ENCODE data around the gene TFF3. TPM values are rescaled to one million over a fixed set of nuclear protein-coding genes. Genes with fewer than 3 reads are reported as not detected.

TFF3 gene
- total and polyA plus RNA-seq, 7 donors: 14.3 to 7,065 (median 45.1) TPM

DNA sequence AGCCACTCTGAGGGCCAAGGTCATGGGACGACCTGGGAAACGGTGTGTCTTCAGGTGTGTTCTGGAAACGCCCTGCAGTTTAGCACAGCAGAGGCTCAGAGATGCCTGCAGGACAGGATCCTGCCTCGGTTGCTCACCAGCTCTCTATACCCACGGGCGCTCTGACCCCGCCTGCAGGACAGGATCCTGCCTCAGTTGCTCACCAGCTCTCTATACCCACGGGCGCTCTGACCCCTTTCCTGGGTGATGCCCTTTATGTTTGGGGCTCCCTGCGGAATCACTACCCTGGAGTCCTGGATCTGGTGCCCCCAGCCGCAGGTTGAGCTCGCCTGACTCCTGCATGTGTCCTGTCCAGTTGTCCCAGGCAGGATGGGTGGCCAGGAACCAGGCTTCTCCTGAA, 32.5 kb downstream of the TFF3 start:
- Histone ChIP-seq H3K27me3 (no peaks in the 10 kb centered on the region), H3K4me3 (no peak overlapping the region), H3K27ac (no peak overlapping the region), H3K36me3 (peaks cover 0 to 30% (median 14%) of the 10 kb centered on the region in 4 donors), H3K9me3 (no peaks in the 10 kb centered on the region), H3K4me1 (no peaks in the 10 kb centered on the region)
- intact Hi-C loops (cut with DNase I): no loop called here
- 88 to 93% methylated on average over 12 of the region's 12 CpGs for WGBS, 2 donors
- TF ChIP-seq, protein P1, sequence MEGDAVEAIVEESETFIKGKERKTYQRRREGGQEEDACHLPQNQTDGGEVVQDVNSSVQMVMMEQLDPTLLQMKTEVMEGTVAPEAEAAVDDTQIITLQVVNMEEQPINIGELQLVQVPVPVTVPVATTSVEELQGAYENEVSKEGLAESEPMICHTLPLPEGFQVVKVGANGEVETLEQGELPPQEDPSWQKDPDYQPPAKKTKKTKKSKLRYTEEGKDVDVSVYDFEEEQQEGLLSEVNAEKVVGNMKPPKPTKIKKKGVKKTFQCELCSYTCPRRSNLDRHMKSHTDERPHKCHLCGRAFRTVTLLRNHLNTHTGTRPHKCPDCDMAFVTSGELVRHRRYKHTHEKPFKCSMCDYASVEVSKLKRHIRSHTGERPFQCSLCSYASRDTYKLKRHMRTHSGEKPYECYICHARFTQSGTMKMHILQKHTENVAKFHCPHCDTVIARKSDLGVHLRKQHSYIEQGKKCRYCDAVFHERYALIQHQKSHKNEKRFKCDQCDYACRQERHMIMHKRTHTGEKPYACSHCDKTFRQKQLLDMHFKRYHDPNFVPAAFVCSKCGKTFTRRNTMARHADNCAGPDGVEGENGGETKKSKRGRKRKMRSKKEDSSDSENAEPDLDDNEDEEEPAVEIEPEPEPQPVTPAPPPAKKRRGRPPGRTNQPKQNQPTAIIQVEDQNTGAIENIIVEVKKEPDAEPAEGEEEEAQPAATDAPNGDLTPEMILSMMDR (IDR thresholded peaks at IDR 0.05): no peak
- TF ChIP-seq POLR2AphosphoS5 (IDR thresholded peaks at IDR 0.05) (no peak), EP300 (IDR thresholded peaks at IDR 0.05) (no peak), POLR2A (IDR thresholded peaks at IDR 0.05) (no peak)
- DNase-seq: no peak

DNA sequence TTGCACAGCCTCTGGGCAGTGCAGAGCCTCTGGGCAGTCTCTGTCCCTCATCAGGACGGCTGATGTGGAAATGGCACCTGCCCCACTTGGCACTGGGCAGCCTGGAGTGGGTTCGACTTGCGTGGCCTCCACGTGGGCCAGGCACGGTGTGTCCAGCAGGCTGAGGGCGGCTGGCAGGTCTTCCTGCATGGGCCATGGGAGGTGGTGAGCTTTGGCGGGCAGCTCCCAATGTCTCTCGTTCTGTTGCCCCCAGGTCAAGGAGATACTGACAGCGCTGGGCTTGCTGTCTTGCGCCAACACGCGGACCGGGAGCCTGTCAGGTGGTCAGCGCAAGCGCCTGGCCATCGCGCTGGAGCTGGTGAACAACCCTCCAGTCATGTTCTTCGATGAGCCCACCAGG, 33.2 kb downstream of the TFF3 start:
- H3K36me3 ChIP-seq: peaks cover 0 to 28% (median 14%) of the 10 kb centered on the region in 4 donors
- 96% methylated on average over 18 of the region's 18 CpGs for WGBS, 2 donors
- no peak for DNase-seq
- no peaks in the 10 kb centered on the region for H3K4me1 ChIP-seq
- no peaks in the 10 kb centered on the region for H3K9me3 ChIP-seq
- TF ChIP-seq POLR2A (IDR thresholded peaks at IDR 0.05): no peak
- TF ChIP-seq, protein P1 (IDR thresholded peaks at IDR 0.05): no peak
- TF ChIP-seq EP300 (IDR thresholded peaks at IDR 0.05): no peak
- TF ChIP-seq POLR2AphosphoS5 (IDR thresholded peaks at IDR 0.05): no peak
- H3K27ac ChIP-seq: no peak overlapping the region
- no peaks in the 10 kb centered on the region for H3K27me3 ChIP-seq
- H3K4me3 ChIP-seq: no peak overlapping the region
- intact Hi-C loops (cut with DNase I): no loop called here

DNA sequence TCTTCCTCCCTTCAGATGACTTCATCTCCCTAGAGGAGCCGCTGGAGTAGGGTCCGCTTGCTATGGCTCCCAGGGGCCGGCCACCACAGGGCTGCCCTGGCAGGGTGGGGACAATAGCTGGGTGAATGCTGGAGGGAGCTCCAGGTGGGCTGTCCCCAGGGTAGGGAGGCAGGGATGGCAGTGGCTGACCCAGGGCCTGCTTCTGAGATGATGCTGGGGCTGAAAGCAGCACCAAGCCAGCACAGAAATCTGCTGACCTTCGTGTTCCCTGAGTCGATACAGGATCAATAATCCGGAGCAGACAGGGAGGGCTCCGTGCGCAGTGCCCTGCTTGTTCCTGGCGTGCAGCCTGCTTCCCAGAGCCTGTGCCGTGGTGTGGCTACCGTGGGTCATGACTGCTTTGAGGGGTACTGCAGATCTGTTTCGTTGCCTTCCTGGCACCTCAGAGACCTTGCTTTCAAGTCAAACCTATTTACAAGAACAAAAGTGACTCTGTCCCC, 34.0 kb downstream of the TFF3 start:
- Histone ChIP-seq H3K27me3 (no peaks in the 10 kb centered on the region), H3K36me3 (peaks cover 0 to 36% (median 16%) of the 10 kb centered on the region in 4 donors), H3K9me3 (no peaks in the 10 kb centered on the region), H3K4me1 (no peaks in the 10 kb centered on the region), H3K4me3 (no peak overlapping the region), H3K27ac (no peak overlapping the region)
- 87% methylated on average over 12 of the region's 12 CpGs for WGBS, 2 donors
- TF ChIP-seq EP300 (IDR thresholded peaks at IDR 0.05) (no peak), POLR2AphosphoS5 (IDR thresholded peaks at IDR 0.05) (no peak), POLR2A (IDR thresholded peaks at IDR 0.05) (no peak)
- TF ChIP-seq, protein P1 (IDR thresholded peaks at IDR 0.05): no peak
- no peak for DNase-seq
- intact Hi-C loops (cut with DNase I): no loop called here

DNA sequence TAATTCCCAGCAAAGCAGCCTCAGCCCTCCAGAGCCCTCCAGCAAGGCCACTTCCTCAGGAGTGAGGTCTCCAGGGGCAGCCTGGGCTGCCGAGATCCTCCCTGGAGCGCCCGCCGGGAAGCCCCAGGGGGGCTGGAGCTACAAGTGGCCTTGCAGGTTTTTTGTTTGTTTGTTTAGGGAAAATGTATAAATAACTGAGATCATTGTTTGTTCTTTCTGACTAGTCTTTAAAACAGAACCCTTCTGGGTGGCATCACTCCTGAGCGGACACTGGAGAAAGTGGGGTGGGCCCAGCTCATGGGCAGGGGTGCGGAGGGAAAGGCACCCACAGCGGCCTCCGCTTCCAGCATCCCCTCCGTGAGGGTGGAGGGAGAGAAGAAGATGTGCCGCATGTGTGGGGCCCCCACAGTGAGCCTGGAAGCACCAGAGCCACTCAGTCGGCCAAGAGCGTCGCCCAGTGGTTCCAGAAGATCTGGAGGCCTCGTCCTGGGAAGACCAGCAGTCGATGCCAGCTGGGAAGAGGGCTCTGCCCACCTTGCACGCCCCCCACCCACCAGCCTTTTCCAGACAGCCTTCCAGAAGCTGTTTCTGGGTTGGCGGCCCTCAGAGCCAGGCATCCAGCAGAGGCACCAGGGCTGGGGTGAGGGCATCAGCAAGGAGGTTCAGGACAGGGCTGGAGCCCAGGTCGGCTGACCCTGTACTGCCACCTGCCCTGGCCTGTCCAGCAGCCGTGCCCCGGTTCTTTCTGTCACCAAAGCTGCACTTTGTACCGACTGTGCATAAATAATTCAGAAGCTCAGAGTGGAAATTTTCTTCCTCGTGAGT, 34.6 kb downstream of the TFF3 start:
- no peaks in the 10 kb centered on the region for H3K4me1 ChIP-seq
- 82 to 88% methylated on average over 22 of the region's 22 CpGs for WGBS, 2 donors
- intact Hi-C loops (cut with DNase I): no loop called here
- no peak overlapping the region for H3K27ac ChIP-seq
- no peak for TF ChIP-seq POLR2A (IDR thresholded peaks at IDR 0.05)
- no peak for TF ChIP-seq EP300 (IDR thresholded peaks at IDR 0.05)
- TF ChIP-seq POLR2AphosphoS5 (IDR thresholded peaks at IDR 0.05): no peak
- TF ChIP-seq, protein P1 (IDR thresholded peaks at IDR 0.05): no peak
- H3K9me3 ChIP-seq: no peaks in the 10 kb centered on the region
- no peak overlapping the region for H3K4me3 ChIP-seq
- H3K36me3 ChIP-seq: peaks cover 0 to 39% (median 19%) of the 10 kb centered on the region in 4 donors
- DNase-seq: no peak
- no peaks in the 10 kb centered on the region for H3K27me3 ChIP-seq
